HG02798 (cell line): ENCODE measurements around the gene SPATA20.

ENCODE experiments used
- ATAC-seq: cut with Tn5 transposase; IDR thresholded peaks from one replicate; pipeline ENCODE4 v1.9.1; 2021; ENCODE audit warnings: mild to moderate bottlenecking; ENCODE audit not compliant: unreplicated experiment, poor library complexity

The SPATA20 gene

DNA sequence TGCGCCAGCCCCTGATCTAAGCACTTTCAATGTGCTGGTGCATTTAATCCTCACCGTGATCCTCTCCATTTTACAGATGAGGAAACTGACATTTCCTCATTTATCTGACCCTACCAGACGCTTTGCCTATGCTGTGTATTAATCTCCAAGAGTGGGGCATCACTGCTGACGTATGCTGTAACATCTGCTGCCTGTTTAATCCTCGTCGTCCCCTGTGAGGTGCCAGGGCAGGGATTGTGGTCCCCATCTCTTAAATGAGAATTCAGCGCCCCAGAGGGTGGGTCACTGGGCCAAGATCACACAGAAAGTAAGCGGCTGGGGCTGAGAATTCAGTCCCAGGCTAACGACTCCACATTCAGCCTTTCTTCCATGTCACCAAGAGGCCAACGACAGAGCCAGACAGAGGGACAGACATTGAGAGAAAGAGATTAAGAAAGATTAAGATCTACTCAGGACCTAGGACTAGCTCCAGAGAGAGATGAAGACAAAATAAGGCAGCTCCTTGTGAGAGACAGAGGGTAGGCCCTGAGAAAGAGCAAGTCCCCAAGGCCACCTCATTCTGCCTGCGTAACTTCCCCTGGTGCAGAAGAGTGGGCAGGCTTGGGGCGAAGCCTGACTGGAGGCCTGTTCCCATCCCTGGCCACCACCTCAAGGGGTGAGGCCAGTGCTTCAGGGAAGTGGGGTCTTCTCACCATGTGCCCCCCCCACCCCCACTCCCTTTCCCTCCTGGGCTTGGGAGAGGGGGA, 27.1 kb downstream of the SPATA20 start:
- ATAC-seq: no peak

- ATAC-seq: no peak
These were observed 28.7 kb downstream of the SPATA20 start for GRCh38 chr17:50575581-50576210.

DNA sequence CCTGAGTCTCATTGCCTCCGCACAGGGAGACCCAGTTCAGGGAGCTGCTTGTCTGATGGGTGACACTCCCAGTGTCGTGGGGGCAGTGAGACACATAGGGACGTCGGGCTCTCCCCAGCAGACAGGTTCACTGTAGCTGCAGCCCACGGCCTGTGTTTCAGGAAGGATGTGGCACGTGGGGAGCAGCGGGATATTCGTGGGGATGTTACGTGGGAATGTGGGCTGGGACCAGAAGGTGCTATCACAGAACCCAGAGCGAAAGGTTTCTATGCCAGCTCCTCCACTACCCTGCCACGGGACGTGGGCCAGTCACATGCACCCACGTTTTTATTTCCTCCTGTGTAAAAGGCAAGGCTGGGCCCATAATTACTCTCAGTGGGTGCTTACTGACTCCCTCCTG, 29.9 kb downstream of the SPATA20 start:
- ATAC-seq: no peak

GRCh38 chr17:50577451-50577954, 30.5 kb downstream of the SPATA20 start:
- no peak for ATAC-seq

DNA sequence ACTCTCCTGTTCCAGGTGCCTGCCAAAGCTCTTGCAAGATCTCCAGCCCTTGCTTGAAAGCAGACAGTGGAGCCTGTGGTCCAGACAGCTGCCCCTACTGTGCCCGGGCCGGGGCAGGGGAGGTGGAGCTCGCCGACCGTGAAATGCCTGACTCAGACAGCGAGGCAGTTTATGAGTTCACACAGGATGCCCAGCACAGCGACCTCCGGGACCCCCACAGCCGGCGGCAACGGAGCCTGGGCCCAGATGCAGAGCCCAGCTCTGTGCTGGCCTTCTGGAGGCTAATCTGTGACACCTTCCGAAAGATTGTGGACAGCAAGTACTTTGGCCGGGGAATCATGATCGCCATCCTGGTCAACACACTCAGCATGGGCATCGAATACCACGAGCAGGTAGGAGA, 31.2 kb downstream of the SPATA20 start:
- ATAC-seq: no peak

DNA sequence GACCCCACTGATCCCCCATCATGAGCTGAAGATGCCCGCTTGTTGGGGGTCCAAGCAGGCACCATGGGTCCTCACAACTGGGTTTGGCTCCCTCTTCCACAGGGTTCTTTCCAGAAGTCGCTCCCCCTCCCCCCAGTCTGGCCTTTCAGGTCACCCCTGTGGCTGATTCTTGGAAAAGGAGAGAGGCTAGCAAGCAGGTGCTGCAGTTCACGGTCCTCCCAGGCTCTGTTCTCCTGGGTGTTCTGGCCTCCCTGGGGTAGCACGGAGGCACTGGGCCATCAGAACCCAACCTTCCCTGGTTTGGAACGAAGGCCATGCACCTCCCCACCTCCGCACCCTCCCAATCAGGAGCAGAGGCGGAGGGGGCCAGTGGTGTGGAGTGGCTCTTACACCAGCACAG, 32.4 kb downstream of the SPATA20 start:
- no peak for ATAC-seq

GRCh38 chr17:50580646-50581045, 33.7 kb downstream of the SPATA20 start:
- ATAC-seq: no peak

- no peak for ATAC-seq
These were observed 34.3 kb downstream of the SPATA20 start for GRCh38 chr17:50581316-50581715.

- no peak for ATAC-seq
These were observed 35.8 kb downstream of the SPATA20 start for GRCh38 chr17:50582741-50583140.

GRCh38 chr17:50583641-50584040, 36.7 kb downstream of the SPATA20 start:
- no peak for ATAC-seq

DNA sequence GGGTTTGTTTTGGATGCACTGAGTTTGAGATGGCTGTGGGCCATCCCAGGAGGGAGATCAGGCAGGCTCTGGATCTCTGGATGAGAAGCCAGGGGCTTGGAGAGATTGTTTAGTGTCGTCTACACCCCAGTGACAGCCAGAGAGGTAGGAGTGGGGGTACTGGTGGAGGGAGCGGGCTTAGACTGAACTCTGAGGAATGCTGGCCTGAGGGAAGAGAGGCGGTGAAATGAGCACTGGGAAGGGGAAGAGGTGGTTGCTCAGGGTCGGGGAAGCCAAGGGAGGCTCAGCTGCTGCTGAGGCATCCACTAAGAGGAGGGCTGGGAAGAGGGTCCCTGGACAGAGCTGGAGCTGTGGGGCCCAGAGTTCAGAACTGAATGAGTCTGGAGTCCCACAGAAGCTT, 37.1 kb downstream of the SPATA20 start:
- no peak for ATAC-seq

DNA sequence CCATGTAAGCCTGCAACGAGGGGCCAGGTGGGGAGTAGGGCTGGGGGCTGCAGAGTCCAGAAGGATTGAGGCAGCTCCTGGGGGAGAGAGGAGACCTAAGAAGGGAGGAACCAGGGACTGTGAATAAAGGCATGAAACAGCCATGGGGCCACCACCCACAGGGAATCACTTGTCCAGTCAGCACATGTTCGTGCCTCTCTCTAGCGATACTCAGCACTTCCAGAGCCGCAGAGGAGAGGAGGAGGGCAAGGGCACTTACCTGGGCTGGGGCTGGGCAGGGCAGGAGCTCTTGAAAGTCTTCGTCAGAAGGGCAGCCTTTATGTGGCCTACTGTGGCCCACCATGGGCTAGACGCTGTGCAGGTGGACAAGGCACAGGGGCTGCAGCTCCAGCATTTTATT, 37.8 kb downstream of the SPATA20 start:
- ATAC-seq: no peak

- no peak for ATAC-seq
These were observed 38.4 kb downstream of the SPATA20 start for GRCh38 chr17:50585346-50585745.

GRCh38 chr17:50585891-50586290, 38.9 kb downstream of the SPATA20 start:
- no peak for ATAC-seq

- no peak for ATAC-seq
These were observed 39.7 kb downstream of the SPATA20 start for GRCh38 chr17:50586421-50587247.

- ATAC-seq: no peak
These were observed 40.6 kb downstream of the SPATA20 start for GRCh38 chr17:50587571-50587970.

DNA sequence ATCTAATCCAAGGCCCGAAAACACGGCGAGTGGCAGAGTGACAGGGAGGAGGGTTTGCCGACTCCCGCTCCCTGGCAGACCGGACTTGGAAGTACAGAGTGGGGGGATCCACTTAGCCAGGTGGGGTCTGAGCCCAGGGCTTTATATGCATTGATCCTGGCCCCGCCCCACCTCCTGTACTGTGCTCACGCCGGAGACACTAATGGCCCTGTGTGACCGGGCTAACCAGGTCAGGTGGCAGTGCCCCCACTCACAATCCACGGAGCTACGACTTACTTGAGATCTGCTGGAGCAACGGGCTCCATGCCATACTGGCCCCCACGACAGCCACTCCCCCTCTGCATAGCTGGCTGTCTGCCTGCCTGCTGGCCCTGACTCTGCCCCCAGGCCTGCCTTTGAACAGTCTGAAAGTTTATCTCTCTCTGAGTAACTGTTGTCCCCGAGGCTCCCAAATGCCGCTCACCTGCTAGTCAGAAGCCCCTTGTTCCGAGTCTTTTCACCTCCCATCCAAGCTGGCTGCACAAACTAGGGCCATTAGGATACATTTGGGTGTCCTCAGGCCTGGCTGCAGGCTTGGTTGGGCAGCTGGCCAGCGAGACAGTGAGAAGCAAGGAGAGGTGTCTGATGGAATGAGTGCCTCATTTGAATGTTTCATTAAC, 41.5 kb downstream of the SPATA20 start:
- no peak for ATAC-seq

DNA sequence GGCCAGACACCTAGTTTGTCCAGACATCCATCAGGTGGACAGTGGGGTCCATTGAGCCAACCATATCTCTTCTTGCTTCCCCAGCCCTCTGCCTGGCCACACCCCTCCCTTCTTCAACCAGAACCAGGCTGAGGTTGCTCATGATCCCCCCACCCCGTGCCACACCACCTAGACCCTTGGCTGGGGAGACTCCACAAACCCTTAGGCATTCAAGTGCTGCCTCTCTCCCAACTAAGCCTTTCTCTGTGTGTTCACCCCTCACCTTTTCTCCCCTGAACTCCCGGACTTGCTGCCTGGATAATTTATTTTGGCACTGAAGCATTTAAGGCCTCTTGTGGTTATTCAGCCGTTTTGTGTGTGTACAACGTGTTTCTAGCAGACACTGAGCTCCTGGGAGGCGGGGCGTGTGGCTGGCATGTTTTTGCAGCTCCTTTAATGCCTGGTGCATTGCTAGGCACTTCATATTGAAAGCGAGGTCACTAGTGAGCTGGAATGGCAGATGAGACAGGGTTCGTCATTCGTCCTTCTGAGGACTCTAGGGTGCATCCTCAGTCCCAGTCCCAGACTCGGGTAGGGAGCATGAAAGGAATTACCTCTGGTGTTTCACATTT, 42.2 kb downstream of the SPATA20 start:
- no peak for ATAC-seq

GRCh38 chr17:50590946-50591737, 44.2 kb downstream of the SPATA20 start:
- ATAC-seq: no peak
